NK-92 (cell line): ENCODE data around the gene CNIH3.
"Not testable (repeated sequence)": the region's sequence is repeated elsewhere in the genome, so short reads cannot be mapped to it uniquely, and the experiment has no call there.

Experiments used
- DNase-seq: peaks from one replicate; lab custom pipeline; 2025; ENCODE audit not compliant: unreplicated experiment; lab: John Stamatoyannopoulos, UW

CNIH3 gene

DNA sequence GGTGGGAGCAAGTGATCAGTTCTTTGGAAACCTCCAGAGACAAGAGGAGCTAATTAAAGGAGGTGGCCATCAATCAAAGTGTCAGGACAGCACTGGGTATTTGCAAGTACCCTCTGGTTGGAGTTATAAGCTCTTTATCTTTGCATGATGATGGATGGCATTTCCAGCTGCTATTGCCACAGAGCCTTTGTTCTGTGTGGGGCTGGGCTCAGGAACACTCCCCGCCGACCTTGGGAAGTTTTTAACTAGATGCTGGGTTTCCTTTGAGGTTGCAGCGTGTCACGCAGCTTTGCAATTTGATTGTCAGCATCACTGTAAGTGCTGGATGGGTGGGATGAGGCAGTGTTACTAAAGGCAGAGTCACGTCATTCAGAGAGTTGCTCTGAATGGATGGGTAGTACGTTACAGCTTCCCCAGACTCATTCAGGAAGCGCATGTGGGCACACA, 68.9 kb downstream of the CNIH3 start:
- DNase-seq, result no peak

DNA sequence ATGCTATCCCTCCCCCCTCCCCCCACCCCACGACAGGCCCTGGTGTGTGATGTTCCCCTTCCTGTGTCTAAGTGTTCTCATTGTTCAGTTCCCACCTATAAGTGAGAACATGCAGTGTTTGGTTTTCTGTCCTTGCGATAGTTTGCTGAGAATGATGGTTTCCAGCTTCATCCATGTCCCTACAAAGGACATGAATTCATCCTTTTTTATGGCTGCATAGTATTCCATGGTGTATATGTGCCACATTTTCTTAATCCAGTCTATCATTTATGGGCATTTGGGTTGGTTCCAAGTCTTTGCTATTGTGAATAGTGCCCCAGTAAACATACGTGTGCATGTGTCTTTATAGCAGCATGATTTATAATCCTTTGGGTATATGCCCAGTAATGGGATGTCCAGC, 70.0 kb downstream of the CNIH3 start:
- not testable (repeated sequence) for DNase-seq

DNA sequence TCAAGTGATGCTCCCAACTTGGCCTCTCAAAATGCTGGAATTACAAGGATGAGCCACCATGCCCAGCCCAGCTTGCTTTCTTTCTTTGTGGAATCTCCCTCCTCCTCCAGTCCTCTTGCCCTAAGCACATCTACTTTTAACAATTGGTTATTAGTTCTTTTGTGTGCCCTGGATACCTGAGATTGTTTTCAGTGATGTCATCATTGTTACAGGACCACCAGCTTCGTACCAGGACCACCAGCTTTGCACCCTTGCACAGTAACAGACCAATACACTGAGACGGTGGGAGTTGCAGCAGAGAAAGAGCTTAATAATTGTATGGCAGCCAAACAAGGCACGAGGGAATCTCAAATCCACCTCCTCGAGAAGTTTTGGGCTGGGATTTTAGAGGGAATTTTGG, 71.3 kb downstream of the CNIH3 start:
- DNase-seq, result no peak

DNA sequence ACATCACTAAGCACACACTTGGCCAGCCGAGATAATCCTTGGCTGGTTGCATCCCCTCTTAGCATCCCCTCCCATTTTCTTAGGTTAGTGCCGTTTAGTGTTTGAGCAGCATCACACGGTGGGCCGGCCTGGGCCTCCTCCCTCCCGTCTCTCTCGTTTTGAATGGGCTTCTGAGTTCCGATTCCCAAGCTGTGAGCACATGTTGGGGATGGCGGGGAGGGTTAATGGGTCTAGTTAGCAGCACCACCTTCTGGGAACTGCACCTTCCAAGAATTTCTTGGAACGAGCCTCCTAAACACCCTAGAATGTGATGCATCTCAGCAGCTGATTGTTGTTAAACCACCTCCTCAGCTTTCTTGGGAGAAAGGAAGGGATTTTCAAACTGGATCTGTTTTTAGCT, 73.3 kb downstream of the CNIH3 start:
- no peak for DNase-seq

DNA sequence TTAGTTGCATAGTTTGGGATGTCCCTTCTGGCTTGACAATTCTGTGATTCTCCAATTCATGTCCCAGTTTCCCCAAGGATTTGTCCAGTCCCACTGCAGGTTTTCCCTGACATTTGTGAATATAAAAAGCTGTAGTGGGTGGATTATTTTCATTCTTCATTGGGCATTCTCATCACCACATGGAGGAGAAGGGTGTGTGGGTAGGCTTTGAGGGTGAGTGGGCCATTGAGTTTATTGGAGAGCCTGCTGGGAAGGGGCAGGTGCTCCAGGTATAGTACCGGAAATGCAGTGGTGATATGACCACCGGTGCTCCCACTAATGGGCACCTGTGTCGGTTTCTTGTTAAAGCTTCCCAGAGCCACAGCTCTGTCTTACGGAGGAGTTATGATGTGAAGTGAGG, 74.5 kb downstream of the CNIH3 start:
- DNase-seq, result no peak

DNA sequence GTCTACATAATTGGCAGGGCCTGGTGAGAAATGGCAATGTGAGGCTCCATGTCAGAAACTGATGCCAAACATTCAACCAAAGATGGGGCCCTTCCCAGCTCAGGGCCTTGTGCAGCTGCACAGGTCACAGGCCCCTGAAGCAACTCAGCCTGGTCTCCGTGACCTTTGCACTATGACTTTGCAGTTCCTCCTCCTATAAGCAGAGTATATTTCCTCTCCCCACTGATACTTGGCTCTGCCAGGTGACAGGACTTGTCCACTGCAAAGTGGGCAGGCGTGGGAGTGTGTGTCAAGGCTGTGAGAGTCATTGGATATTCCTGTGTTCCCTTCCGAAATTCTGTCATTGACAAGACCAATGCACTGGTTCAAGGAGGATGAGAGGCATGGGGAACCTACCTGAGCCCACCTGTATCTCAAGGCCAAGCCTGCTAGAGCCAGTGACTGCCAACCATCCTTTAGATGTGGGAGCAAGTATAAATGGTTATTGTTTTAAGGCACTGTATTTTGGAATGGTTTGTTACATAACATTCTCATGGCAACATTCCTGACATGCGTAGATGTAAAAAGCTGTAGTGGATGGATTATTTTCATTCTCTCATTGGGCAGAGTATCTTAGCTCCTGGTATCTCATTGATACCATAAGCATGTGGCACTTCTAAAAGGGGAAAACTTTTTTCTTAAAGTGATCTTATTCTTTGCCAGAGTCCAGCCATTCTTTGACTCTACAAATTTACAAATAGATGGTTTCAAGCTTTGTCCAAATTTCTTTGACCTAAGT, 75.2 kb downstream of the CNIH3 start:
- no peak for DNase-seq

DNA sequence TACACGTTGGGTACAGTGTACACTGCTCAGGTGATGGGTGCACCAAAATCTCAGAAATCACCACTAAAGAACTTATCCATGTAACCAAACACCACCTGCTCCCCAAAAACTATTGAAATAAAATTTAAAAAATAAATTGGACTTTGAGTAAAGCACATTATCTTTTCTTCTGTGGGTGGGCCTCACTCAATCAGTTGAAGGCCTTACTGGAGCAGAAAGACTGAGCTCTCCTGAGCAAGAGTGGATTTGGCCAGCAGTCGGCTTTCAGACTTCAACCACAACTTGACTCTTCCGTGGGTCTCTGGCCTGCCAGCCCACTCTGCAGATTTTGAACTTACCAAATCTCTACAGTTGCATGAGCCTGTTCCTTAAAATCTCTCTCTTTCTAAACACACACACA, 78.9 kb downstream of the CNIH3 start:
- DNase-seq, result no peak

DNA sequence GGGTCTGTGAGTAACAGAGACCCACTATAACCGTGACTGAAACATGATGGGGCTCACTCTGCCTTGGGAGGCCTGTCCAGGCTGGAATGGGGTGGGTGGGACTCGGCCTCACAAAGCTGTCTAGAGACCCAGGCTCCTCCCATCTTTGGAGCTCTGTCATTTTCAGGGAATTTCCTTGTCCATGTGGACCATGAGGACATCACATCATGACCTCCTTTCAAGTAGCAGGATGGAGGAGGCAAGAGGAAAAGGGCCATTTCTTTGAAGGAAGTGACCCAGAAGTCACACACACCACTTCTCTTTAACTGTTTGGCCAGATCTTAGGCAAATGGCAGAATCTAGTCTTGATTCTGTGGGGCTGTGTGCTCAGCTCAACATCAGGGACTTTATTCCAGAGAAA, 79.9 kb downstream of the CNIH3 start:
- no peak for DNase-seq

DNA sequence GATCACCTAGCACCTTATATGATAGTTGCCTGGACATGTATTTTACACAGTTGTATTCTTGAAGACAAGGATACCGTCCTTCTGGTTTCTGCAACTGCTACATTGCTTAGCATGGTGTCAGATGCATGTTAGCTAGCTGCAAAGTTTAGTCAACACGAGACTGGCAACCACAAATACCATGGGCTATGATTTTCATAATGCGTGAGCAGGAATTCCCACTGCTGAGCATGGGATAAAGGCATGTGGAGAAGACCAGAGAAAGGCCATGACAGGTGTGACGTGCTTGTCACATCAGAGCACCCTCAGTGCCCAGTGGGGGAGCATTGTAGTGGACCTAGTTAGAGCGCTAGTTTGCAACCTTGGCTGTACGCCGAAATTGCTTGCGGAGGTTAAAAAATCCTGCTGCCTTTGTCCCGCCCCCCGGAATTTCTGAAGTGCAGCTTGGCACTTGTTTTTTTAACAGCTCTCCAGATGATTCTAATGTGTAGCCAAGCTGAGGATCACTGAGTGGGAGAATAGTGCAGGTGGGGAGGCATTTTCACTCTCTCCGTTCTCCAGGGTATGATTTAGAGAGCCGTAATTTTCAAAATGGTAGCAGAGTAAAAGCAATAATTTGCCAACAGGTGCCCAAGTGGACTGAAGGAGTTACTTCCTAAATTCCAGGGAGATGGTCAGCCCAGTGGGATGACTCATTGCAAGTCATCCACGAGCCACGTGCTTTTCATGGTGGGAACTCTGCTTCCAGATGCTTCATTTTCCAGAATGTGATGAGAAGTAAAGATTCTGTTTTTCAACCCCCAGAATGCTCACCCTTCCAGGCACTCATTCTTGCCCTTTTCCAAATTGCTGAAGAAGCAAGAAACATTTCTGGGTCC, 81.0 kb downstream of the CNIH3 start:
- no peak for DNase-seq

DNA sequence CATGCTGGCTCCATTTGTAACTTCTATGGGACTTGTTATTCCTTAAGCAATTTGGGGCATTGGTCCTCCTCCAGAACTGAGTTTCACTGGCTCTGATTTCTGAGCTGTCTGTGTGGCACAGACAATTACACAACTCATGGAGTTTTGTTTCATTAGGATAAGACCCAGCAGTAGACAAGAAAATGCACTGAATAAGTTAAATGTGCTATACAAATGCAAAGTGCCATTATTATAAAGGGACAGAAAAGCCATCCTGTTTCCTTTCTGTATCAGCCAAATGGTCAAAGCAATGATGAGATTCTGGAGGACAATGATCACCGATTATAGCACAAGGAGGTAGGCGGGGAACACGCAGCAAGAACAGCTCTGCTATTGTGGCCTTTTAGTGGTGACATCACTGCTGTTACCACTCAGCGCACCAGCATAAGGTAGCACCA, 81.9 kb downstream of the CNIH3 start:
- no peak for DNase-seq

DNA sequence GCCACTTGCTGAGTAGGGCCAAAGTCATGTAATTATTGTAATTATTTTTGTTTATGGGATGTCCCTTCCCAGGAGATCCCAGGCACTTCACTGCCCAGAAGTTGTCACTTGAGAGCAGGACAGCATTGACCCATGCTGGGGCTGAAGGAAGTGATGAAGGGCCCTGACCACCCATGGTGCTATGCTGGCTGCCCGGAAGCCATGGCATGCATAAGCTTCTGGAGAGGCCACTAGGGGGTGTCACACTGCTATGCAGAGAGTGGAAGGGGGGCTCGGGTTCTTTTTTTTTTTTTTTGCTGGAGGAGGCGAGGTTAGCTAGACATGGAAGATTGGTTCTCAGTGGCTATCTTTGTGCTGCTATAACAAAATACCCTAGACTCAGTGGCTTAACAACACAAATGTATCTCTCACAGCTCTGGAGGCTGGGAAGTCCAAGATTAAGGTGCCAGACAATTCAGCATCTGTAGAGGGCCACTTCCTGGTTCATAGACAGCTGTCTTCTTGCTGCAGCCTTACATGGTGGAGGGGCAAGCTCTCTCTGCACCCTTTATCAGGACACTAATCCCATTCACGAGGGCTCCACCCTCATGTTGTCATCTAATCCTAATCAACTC, 84.9 kb downstream of the CNIH3 start:
- DNase-seq, result no peak

DNA sequence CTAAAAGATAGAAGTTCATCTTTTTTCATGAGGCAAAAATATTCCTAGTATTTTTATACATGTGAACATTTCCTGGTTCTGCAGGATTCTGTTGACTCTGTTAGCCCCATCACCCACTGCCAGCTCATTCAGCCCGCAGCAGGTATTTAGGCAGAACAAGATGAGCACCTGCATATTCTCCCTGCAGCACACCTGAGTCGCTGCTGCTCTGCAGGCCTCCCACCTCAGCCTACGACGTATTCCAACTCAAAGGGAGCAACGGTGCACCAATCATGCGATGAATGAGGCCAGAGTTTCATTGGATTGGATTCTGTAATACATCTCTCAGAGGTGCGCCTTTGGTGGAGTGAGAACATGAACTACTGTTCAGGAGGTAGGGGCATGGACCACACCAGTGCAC, 87.6 kb downstream of the CNIH3 start:
- no peak for DNase-seq

DNA sequence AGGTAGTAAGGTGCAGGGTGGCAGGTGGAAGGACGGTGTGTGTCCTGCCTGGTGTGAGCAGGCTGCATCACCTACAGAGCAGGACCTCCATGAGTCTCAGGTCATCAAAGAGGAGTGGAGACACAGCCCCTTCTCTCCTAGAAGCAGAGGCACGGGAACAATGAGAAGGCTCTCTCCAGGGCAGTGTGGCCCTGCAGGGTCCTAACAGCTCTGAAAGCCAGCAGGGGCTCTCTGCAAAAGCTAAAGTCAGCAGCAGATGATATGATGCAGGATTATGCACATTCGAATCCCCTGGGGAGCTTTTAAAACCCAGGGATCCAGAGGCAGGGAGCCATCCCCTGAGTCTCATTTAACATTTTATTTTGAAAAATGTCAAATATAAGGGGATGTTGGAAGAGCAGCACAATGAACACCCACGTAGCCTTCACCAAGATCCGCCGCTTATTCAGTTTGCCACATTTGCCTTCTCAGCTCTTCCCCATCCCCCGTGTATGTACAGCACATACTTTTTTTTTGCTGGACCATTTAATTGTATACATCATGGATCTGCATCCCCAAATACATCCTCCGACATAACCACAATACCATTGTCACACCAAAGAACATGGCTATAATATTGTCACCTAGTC, 88.1 kb downstream of the CNIH3 start:
- no peak for DNase-seq

DNA sequence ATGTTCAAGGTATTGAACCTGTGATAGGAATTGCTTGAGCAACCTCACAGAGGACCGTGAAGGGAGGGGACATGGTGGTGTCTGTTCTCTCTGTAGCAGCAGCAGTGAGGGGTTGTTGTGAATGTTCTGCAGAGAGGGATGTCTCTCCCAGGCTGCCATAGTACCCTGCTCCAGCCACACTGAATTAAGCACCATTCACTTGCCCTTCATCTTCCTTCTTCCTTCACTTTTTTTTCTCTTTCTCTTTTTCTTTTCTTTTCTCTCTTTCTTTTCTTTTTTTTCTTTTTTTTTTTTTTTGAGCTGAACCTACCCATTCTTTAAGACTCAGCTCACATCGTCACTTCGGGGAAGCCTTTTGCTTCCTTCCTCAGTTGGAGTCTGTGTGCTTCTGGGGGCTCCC, 89.5 kb downstream of the CNIH3 start:
- DNase-seq, result no peak

DNA sequence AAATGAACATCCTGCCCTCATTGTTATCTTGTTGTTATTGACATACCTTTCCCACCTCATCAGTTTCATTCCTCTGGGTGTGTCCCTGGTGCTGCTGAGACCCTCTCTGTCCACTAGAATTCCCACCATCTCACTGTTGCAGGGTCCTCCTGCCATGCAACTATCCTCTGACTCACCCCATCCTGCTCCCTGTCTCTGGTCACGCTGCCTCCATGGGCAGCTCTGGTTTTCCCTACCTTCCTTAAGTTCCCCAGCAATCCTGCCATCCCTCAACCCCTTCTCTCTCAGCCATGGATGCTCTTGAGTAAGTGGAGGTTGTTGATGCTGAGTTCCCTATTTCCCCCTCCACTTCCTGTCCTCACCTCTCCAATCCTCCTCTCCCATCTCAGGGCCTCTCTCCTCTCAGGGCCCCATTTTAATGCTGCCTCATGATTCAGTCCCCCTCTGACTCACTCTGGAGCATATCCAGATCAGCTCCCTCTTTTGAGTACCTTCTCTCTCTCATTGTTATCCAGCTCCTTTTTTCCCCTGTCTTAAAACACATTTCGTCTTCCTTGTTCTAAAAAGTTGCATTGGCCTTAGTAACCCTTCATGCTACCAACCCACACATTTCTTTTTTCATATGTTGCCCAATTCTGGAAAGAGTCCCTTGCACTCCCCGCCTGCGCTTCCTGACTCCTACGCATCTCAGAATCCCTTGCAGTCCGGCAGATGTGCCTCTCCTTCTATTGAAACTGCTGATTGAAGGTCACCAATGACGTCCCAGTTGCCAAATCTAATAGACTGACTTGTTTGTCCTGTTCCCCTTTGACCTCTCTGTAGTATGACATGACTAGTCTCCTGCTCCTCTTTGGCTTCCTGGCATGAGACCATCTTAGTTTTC, 92.0 kb downstream of the CNIH3 start:
- DNase-seq, result no peak

DNA sequence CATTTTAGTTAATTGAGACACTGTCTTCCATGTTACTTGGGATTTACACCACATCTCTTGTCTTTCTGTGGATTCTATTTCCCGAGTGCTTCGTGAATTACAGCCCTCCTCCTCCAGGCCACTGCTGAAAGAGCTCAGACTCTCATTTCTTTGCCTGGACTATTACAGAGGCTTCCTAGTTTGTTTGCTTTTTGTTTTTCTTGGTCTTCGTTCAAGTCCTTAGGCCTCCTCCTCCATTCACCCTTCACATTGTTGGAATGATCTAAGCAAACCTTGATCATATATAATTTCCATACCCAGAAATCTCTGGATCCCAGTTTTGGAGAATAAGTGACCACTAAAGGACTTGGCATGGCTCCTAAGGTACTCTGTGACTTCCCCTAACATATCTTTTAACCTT, 94.1 kb downstream of the CNIH3 start:
- DNase-seq, result no peak

DNA sequence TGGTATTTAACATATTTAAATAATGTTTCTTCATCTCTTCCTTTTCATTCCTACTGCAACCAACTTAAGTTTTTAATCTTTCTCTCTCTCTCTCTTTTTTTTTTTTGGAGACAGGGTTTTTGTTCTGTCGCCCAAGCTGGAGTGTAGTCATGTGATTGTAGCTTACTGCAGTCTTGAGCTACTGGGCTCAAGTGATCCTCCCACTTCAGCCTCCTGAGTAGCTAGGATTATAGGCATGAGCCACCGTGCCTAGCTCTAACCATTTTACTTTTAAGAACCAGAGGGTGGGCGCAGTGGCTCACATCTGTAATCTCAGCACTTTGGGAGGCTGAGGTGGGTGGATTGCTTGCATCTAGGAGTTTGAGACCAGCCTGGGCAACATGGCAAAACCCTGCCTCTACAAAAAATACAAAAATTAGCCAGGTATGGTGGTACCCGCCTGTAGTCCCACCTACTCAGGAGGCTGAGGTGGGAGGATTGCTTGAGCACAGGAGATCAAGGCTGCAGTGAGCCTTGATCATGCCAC, 95.2 kb downstream of the CNIH3 start:
- not testable (repeated sequence) for DNase-seq

DNA sequence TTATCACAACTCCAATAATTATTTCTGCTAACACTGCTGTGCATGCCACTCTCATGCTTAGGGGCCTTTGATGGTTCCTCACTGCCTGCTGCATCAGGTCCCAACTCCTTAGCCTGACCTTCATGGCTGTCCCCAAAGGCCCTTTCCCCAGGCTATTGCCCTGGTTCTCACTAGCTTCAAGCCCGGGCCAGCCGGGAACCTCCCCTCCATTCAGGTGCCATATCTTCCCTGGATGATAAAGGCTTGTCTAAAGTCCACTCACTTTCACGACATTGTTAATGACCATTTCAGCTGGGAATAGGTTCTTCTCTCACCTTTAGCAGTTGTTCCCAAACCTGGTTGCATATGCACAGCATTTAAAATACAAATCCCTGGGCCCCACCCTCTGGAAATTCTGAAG, 95.8 kb downstream of the CNIH3 start:
- no peak for DNase-seq

DNA sequence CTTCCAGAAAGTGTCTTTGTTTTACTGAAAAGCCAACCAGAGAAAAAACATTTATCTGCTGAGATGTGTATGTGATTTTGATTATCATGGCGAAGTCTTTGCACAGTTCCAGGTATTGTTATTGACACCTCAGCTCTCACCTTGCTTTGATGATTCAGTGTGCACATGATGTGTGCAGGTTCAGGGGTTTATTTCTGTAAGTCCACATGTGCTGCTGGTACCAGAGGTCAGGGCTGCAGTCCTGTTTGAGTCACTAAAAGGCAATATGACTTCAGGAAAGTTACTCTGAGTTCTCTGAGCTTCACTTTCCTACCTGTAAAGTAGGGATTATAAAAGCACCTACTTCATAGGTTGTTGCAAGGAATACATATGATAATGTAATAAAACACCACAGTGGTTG, 97.1 kb downstream of the CNIH3 start:
- DNase-seq, result no peak

DNA sequence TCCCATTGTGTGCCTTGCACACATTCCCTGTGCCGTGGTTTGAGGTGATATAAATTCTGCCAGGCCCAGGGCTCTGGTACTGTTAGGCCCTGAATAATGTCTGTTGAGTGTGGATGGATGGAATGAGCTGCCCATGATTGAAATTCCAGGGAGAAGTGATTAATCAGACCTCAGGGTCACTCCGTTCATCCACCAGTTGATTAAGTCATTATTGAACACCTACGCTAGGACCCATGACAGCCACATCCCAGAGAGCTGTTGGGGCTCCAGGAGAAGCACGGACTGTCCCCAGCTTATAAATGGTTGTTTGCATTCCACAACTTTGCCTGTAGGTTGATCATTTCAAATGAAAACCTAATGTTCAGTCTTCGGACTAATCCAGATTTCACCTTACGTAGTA, 98.4 kb downstream of the CNIH3 start:
- DNase-seq, result no peak
